22Rv1 (cell line): ENCODE results near the gene BEAN1.

ENCODE experiments used
- ZFX ChIP-seq: fragments of 450-650 bp; IDR thresholded peaks from 2 replicates; pipeline ENCODE4 v1.6.1; 2017; ENCODE audit warnings: antibody characterized with exemption, borderline replicate concordance
- TF ChIP-seq, protein P1 (sequence below): fragments of 450-650 bp; IDR thresholded peaks from 2 replicates; pipeline ENCODE4 v1.5.1; 2017; ENCODE audit warnings: mild to moderate bottlenecking

- TF ChIP-seq, protein P1, sequence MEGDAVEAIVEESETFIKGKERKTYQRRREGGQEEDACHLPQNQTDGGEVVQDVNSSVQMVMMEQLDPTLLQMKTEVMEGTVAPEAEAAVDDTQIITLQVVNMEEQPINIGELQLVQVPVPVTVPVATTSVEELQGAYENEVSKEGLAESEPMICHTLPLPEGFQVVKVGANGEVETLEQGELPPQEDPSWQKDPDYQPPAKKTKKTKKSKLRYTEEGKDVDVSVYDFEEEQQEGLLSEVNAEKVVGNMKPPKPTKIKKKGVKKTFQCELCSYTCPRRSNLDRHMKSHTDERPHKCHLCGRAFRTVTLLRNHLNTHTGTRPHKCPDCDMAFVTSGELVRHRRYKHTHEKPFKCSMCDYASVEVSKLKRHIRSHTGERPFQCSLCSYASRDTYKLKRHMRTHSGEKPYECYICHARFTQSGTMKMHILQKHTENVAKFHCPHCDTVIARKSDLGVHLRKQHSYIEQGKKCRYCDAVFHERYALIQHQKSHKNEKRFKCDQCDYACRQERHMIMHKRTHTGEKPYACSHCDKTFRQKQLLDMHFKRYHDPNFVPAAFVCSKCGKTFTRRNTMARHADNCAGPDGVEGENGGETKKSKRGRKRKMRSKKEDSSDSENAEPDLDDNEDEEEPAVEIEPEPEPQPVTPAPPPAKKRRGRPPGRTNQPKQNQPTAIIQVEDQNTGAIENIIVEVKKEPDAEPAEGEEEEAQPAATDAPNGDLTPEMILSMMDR = no peak
- TF ChIP-seq ZFX = no peak
These were observed 44.2 kb downstream of the BEAN1 start for GRCh38 chr16:66471264-66471663.
